Osteoblast (primary cell): Measurements from ENCODE around the gene HAO2. TPM values are rescaled to one million over a fixed set of nuclear protein-coding genes. Genes with fewer than 3 reads are reported as not detected.

Source experiments
- DNase-seq: peaks from one replicate; pipeline ENCODE4 v3.0.0; 2011; ENCODE audit warnings: low spot score, mixed read lengths; ENCODE audit not compliant: insufficient read length; ENCODE audit errors: missing footprints
- H2AFZ ChIP-seq: 2 replicates; pipeline ENCODE4 v1.6.0; 2011; ENCODE audit warnings: mild to moderate bottlenecking, low read length
- H3K27ac ChIP-seq: 2 replicates; pipeline ENCODE4 v1.5.1; 2011; ENCODE audit warnings: mild to moderate bottlenecking, low read depth, low read length, moderate library complexity
- H3K27me3 ChIP-seq: 2 replicates; pipeline ENCODE4 v1.6.0; 2012; ENCODE audit warnings: mild to moderate bottlenecking, control low read depth, inconsistent platforms, low read length, moderate library complexity; ENCODE audit not compliant: insufficient read depth
- H3K36me3 ChIP-seq: 2 replicates; pipeline ENCODE4 v1.5.1; 2011; ENCODE audit warnings: mild to moderate bottlenecking, low read length, control low read depth, moderate library complexity; ENCODE audit not compliant: insufficient read depth
- H3K4me1 ChIP-seq: 2 replicates; pipeline ENCODE4 v1.5.1; 2011; ENCODE audit warnings: mild to moderate bottlenecking, low read length, control low read depth, moderate library complexity; ENCODE audit not compliant: insufficient read depth
- H3K4me2 ChIP-seq: 2 replicates; pipeline ENCODE4 v1.6.0; 2011; ENCODE audit warnings: mild to moderate bottlenecking, low read length; ENCODE audit not compliant: insufficient read depth
- H3K4me3 ChIP-seq: fragments of 200-600 bp; sonication (generic); 3 replicates; pipeline ENCODE4 v1.5.1; 2012; ENCODE audit warnings: mild to moderate bottlenecking, low read length, inconsistent platforms; ENCODE audit not compliant: insufficient read depth
- H3K79me2 ChIP-seq: 2 replicates; pipeline ENCODE4 v1.6.0; 2012; ENCODE audit warnings: mild to moderate bottlenecking, low read length, control low read depth, inconsistent platforms; ENCODE audit not compliant: insufficient read depth
- H3K9me3 ChIP-seq: 2 replicates; pipeline ENCODE4 v1.5.1; 2011; ENCODE audit warnings: low read depth, low read length, control low read depth
- H4K20me1 ChIP-seq: 2 replicates; pipeline ENCODE4 v1.6.0; 2012; ENCODE audit warnings: mild to moderate bottlenecking, low read length, control low read depth; ENCODE audit not compliant: insufficient read depth
- total RNA-seq: library from RNA; depleted of rRNA; stranded (reverse); fragments of >200 nt; gene quantifications from 2 replicates; pipeline ENCODE4 v1.2.3, GENCODE V29; 2012
- TF ChIP-seq, protein P1 (sequence below): IDR thresholded peaks from 2 replicates; pipeline ENCODE4 v1.5.1; 2011; ENCODE audit warnings: mild to moderate bottlenecking, low read depth, low read length, moderate library complexity; ENCODE audit errors: extremely low read depth

The HAO2 gene
- total RNA-seq, 1 donor: not detected

DNA sequence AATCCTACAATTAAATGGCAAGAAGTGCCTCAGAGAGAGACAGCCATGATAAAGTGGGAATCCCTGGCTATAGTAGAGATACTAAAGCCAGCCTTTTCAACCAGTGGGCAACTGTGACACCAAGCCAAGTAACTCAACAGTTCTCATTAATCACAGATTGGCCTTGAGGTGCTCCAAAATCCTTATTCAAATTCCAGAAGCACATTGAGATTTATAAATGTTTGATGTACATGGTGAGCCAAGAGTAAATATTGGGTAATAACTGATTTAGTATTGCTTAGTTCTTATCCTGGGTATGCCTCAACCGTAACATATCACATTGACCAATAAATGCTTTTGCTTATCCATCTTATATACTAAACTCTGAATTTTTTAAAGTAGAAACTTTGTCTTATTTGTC is 17.1 kb downstream of the HAO2 start:
- Histone ChIP-seq H3K36me3 (no peaks in the 10 kb centered on the region), H2AFZ (no peak overlapping the region), H4K20me1 (no peaks in the 10 kb centered on the region), H3K4me3 (no peak overlapping the region), H3K4me2 (no peak overlapping the region), H3K9me3 (no peaks in the 10 kb centered on the region), H3K27me3 (no peaks in the 10 kb centered on the region), H3K79me2 (no peaks in the 10 kb centered on the region), H3K4me1 (no peaks in the 10 kb centered on the region), H3K27ac (no peak overlapping the region)
- TF ChIP-seq, protein P1, sequence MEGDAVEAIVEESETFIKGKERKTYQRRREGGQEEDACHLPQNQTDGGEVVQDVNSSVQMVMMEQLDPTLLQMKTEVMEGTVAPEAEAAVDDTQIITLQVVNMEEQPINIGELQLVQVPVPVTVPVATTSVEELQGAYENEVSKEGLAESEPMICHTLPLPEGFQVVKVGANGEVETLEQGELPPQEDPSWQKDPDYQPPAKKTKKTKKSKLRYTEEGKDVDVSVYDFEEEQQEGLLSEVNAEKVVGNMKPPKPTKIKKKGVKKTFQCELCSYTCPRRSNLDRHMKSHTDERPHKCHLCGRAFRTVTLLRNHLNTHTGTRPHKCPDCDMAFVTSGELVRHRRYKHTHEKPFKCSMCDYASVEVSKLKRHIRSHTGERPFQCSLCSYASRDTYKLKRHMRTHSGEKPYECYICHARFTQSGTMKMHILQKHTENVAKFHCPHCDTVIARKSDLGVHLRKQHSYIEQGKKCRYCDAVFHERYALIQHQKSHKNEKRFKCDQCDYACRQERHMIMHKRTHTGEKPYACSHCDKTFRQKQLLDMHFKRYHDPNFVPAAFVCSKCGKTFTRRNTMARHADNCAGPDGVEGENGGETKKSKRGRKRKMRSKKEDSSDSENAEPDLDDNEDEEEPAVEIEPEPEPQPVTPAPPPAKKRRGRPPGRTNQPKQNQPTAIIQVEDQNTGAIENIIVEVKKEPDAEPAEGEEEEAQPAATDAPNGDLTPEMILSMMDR: no peak
- DNase-seq: no peak

DNA sequence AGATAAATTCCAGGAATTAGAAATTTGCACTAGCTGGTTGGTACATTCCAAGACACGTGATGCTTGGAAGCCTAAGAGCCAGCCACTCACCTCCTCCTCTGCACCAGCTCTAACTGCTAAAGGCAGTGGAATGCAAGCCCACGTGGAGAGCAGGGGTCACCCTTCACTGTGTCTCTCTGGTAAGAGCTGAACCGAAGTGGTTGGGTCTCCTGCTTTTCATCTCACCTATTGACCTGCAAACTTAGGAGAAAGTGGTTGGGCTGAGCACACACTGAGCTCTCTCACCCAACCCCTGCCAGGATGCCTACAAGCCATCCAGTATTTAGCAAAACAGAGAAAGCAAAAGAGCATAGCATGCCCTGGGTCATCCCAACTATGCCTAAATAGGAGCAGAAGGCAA is 19.3 kb downstream of the HAO2 start:
- Histone ChIP-seq H4K20me1 (no peaks in the 10 kb centered on the region), H3K4me1 (no peaks in the 10 kb centered on the region), H3K27me3 (no peaks in the 10 kb centered on the region), H3K36me3 (no peaks in the 10 kb centered on the region), H3K4me2 (no peak overlapping the region), H3K4me3 (no peak overlapping the region), H3K9me3 (no peaks in the 10 kb centered on the region), H2AFZ (no peak overlapping the region), H3K79me2 (no peaks in the 10 kb centered on the region), H3K27ac (no peak overlapping the region)
- TF ChIP-seq, protein P1: no peak
- DNase-seq: no peak

DNA sequence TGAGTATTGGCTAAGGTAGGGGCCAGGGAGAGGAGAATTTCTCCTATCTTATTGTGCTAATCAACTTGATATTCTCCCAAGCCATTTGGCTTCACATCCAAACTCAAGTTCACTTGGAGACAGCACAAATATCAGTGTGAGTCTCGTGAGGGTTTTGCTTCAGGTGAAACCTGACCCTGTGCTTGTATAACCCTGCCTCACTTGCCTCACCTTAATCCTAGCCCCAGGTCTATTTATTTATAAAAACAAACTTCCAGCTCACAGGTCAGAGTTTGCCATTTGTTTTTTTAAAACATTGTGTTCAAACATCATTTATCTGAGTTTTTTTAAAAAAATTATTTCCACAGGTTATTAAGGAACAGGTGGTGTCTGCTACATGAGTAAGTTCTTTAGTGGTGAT is 19.9 kb downstream of the HAO2 start:
- no peak overlapping the region for H2AFZ ChIP-seq
- no peaks in the 10 kb centered on the region for H3K9me3 ChIP-seq
- H3K27me3 ChIP-seq: peaks cover 4% of the 10 kb centered on the region
- no peak overlapping the region for H3K27ac ChIP-seq
- no peak overlapping the region for H3K4me3 ChIP-seq
- H3K79me2 ChIP-seq: no peaks in the 10 kb centered on the region
- no peaks in the 10 kb centered on the region for H3K36me3 ChIP-seq
- DNase-seq: no peak
- TF ChIP-seq, protein P1: no peak
- H3K4me1 ChIP-seq: no peaks in the 10 kb centered on the region
- H3K4me2 ChIP-seq: no peak overlapping the region
- no peaks in the 10 kb centered on the region for H4K20me1 ChIP-seq

DNA sequence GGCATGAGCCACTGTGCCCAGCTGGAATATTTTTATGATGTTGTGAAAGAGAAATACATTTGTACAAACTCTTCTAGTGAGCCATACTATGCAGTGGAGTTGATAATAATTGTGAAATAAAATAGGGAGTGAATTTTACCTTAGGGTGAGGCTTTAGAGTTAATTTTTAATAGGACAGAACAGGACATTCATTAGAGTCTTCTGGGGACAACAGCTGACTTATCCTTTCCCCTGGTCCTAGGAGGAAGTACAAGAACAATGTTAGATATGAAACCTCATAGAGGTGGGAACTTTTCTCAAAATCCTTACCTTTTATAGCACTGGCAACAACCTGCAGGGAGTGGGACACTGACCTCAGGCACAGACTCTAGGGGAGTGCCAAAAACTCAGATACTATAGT is 21.9 kb downstream of the HAO2 start:
- peaks cover 8% of the 10 kb centered on the region for H3K27me3 ChIP-seq
- H3K36me3 ChIP-seq: no peaks in the 10 kb centered on the region
- peak; percentile 30 for DNase-seq
- H2AFZ ChIP-seq: no peak overlapping the region
- H3K4me3 ChIP-seq: no peak overlapping the region
- no peaks in the 10 kb centered on the region for H3K9me3 ChIP-seq
- TF ChIP-seq, protein P1: no peak
- no peaks in the 10 kb centered on the region for H3K79me2 ChIP-seq
- H3K27ac ChIP-seq: no peak overlapping the region
- H3K4me1 ChIP-seq: no peaks in the 10 kb centered on the region
- no peaks in the 10 kb centered on the region for H4K20me1 ChIP-seq
- no peak overlapping the region for H3K4me2 ChIP-seq
